Natural killer cell treated with Interleukin-12 subunit alpha and Interleukin-12 subunit beta and Interleukin-15 and Interleukin-18, amount 100 ng/mL, for 72 hours (primary cell): ENCODE data around the gene GPC6. TPM values are rescaled to one million over a fixed set of nuclear protein-coding genes. Genes with fewer than 3 reads are reported as not detected.

ENCODE experiments used
- ATAC-seq, 2 donors: fragments of 150-1000 bp; cut with Tn5 transposase in 1 of 2; sonication (Bioruptor Pico), chemical (Tn5 transposase) in 1 of 2; 2 replicates each; pipeline ENCODE4 v1.10.0; 2021
- DNase-seq: peaks from one replicate; pipeline ENCODE4 v3.0.0; 2022; ENCODE audit warnings: low spot score
- H3K27ac Mint-ChIP-seq, 2 donors: 1 replicate in 1 of 2; 2 replicates in 1 of 2; pipeline ENCODE4 v1.8.0; 2022; ENCODE audit warnings: mixed read lengths in 2 of 2, mild to moderate bottlenecking in 1 of 2, moderate library complexity in 1 of 2
- H3K27me3 Mint-ChIP-seq, 2 donors: 1 replicate in 1 of 2; 2 replicates in 1 of 2; pipeline ENCODE4 v1.8.0; 2022; ENCODE audit warnings: mixed read lengths in 2 of 2
- H3K36me3 Mint-ChIP-seq: one replicate; pipeline ENCODE4 v1.8.0; 2022; ENCODE audit warnings: mixed read lengths
- H3K4me1 Mint-ChIP-seq, 2 donors: 1 replicate in 1 of 2; 2 replicates in 1 of 2; pipeline ENCODE4 v1.8.0; 2022; ENCODE audit warnings: low read depth in 2 of 2, mixed read lengths in 2 of 2, mild to moderate bottlenecking in 1 of 2
- H3K4me3 Mint-ChIP-seq: one replicate; pipeline ENCODE4 v1.8.0; 2022; ENCODE audit warnings: mixed read lengths
- H3K9me3 Mint-ChIP-seq: 2 replicates; pipeline ENCODE4 v1.8.0; 2022; ENCODE audit warnings: mixed read lengths
- total RNA-seq, 2 donors: library from RNA; stranded (reverse); gene quantifications; one replicate each; pipeline ENCODE4 v1.2.3, GENCODE V29; 2022

GPC6 gene
- total RNA-seq, 2 donors from 2014 or later = not detected

DNA sequence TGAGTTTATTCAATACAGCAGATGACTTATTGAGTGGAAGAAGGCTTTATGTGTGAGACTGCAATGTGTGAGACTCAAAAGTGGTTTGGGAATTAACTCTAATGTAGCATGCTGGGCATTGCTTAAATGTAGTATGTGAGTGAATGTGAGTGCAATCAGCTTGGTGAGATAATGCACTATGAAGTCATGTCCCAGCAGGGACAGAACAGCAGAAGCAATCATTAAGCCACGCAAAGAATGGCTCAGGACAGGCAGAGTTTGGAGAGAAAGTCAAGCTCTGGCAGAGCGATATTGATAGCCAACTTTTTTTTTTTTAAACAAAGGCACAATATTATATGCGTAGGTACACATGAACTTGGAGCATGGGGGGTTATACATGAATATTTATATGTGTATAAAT is 597.7 kb downstream of the GPC6 start:
- H3K27me3 Mint-ChIP-seq = no peaks in the 10 kb centered on the region
- H3K4me1 Mint-ChIP-seq = no peaks in the 10 kb centered on the region
- ATAC-seq (no peak), DNase-seq (no peak)
- H3K4me3 Mint-ChIP-seq = no peak overlapping the region
- no peaks in the 10 kb centered on the region for H3K36me3 Mint-ChIP-seq
- H3K27ac Mint-ChIP-seq = no peak overlapping the region
- H3K9me3 Mint-ChIP-seq = peaks cover 6% of the 10 kb centered on the region

DNA sequence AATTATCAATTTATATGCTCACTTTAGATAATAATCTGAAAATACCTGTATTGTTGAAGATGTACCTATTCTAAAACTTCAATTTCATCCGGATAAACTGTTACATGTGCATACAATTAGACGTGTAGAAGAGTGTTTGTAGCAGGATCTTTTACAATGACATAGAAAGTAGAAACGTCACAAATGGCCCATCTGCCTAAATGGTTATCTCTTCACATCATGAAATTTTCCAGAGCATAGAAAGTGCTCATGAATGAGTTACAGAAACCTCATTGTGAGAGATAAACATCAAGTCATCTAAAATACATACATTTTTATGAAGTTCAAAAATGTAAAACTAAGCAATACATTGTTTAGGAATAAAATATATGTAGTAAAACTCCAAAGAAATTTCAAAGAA is 607.4 kb downstream of the GPC6 start:
- H3K4me3 Mint-ChIP-seq = no peak overlapping the region

DNA sequence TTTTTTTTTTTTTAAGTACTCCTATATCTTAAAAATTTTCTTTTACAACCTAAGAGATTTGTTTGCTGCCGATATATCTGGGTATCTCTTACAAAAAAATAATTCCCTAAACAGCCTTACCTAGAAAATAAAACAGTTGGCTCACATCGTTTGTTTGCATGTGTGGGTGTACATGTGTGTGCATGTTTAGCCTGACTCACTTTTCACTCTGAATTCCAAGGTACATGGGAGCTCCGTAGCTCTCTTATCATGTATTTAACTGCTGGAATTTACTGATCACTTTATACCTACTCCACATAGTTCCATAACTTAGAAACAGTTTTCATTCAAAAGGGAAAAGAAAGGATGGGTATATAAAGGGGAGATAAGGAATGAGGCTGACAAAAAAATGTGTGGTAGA is 616.5 kb downstream of the GPC6 start:
- Mint-ChIP-seq H3K4me3 (no peak overlapping the region), H3K36me3 (no peaks in the 10 kb centered on the region), H3K4me1 (no peaks in the 10 kb centered on the region), H3K27ac (no peak overlapping the region), H3K27me3 (no peaks in the 10 kb centered on the region), H3K9me3 (peaks cover 10% of the 10 kb centered on the region)
- ATAC-seq (no peak), DNase-seq (no peak)

More for the DNA sequence above, 607.4 kb downstream of the GPC6 start:
- Mint-ChIP-seq H3K27me3 (no peaks in the 10 kb centered on the region), H3K4me1 (no peaks in the 10 kb centered on the region), H3K36me3 (no peaks in the 10 kb centered on the region), H3K9me3 (peaks cover 7% of the 10 kb centered on the region), H3K27ac (no peak overlapping the region)
- no peak for DNase-seq
- ATAC-seq = no peak

DNA sequence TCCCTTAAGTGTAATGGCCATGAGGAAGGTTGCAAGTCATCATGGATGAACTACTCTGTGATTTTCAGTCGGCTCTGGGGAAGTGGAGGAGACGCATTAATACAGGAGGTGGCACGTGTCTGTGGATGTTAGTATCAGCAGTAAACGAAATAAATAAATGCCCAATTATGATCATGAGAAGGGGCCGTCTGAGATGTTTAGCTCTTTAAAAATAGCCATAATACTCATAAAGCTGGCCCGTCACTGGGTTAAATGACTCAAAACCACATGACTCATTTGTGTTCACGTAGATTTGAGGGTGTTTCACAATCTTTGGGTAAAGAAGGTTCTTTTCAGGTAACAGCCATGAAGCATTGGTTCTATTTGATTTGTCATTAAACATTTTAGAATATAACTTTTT is 620.6 kb downstream of the GPC6 start:
- Mint-ChIP-seq H3K27ac (no peak overlapping the region), H3K27me3 (no peaks in the 10 kb centered on the region), H3K36me3 (no peaks in the 10 kb centered on the region), H3K4me3 (no peak overlapping the region), H3K4me1 (no peaks in the 10 kb centered on the region), H3K9me3 (peaks cover 6% of the 10 kb centered on the region)
- no peak for DNase-seq
- ATAC-seq = peak in 1 of 2 donors; percentile 17

DNA sequence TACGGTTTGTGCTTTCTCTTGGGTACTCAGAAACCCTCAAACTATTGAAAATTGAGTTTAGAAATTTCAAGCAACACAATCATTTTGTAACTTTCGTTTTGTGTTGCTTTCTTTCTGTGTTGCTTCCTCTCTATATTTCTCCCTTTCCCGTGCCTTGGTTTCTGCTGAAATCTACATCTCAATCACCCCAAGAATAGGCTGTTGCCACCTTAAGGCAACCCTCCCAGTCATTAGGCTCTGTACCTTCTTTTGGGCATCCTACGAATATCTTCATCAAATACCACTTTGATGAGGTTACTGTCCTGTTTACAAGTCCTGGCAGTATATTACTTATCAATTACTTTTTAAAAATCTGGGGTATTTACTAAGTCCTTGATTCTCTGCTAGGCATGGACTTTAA is 621.6 kb downstream of the GPC6 start:
- DNase-seq = no peak
- H3K27ac Mint-ChIP-seq = no peak overlapping the region
- H3K27me3 Mint-ChIP-seq = no peaks in the 10 kb centered on the region
- no peak overlapping the region for H3K4me3 Mint-ChIP-seq
- peaks cover 6% of the 10 kb centered on the region for H3K9me3 Mint-ChIP-seq
- ATAC-seq = peak in 1 of 2 donors; percentile 49
- no peaks in the 10 kb centered on the region for H3K36me3 Mint-ChIP-seq
- no peaks in the 10 kb centered on the region for H3K4me1 Mint-ChIP-seq

DNA sequence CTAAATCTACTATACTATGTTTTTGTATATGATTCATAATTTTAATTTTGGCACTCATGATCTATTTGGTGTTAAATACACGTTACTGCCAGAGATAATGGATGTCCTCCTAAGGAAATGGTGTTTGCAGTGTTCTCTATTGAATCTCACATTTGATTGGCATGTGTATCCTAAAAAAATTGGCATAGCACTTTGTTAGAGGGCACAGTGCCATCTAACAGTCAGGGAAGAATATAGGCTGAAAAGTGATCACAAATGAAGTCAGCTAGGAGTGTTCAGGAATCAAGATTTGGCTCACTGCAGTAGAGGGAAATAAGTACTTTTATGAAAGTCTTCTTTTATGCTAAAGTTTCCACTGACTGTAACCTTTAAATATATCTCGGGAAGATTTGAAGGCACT is 624.6 kb downstream of the GPC6 start:
- H3K4me3 Mint-ChIP-seq = no peak overlapping the region
- no peaks in the 10 kb centered on the region for H3K36me3 Mint-ChIP-seq
- no peaks in the 10 kb centered on the region for H3K4me1 Mint-ChIP-seq
- DNase-seq = no peak
- H3K27me3 Mint-ChIP-seq = no peaks in the 10 kb centered on the region
- H3K27ac Mint-ChIP-seq = no peak overlapping the region
- H3K9me3 Mint-ChIP-seq = peaks cover 6% of the 10 kb centered on the region
- no peak for ATAC-seq

DNA sequence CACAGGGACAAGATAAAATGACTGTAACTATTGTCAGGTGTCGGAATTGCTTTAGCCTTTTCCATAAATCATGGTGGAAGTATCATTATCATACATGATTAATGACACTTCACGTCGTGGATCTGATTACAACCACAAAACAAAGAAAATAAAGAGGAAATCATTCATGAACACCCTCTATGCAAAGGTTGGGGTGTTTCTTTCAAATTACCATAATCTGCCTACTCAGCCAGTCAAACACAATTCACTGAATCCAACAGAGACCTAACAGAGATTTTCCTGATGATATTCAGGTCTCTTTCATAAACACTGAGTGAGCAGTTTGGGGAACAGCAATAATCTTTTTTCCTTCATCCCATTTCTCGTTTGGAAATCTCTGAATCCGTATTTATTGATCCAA is 627.3 kb downstream of the GPC6 start:
- Mint-ChIP-seq H3K27me3 (no peaks in the 10 kb centered on the region), H3K4me1 (no peaks in the 10 kb centered on the region)

DNA sequence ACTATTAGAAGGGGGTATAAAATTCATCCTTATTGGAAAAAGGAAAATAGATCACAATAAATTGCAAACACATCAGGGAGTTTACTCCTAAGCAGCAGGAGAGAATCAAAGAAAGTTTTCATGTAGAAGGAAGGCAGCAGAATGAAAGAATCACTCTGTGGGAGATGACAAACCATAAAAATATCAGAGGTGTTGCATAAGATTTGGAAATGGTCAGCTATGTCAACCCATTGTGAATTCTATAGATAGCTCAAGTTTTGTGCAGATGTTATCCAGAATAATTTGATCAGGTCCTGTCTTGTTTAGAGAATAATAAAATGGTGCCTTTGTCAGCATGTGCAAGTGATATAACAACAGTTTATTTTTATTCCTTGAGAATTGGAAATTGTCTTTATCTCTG is 630.5 kb downstream of the GPC6 start:
- Mint-ChIP-seq H3K4me3 (no peak overlapping the region), H3K27me3 (no peaks in the 10 kb centered on the region), H3K4me1 (no peaks in the 10 kb centered on the region), H3K9me3 (peaks cover 13% of the 10 kb centered on the region), H3K27ac (no peak overlapping the region), H3K36me3 (no peaks in the 10 kb centered on the region)
- DNase-seq (no peak), ATAC-seq (no peak)

More for the DNA sequence above, 627.3 kb downstream of the GPC6 start:
- no peak overlapping the region for H3K27ac Mint-ChIP-seq
- H3K9me3 Mint-ChIP-seq = peaks cover 6% of the 10 kb centered on the region
- no peak overlapping the region for H3K4me3 Mint-ChIP-seq
- no peak for ATAC-seq
- H3K36me3 Mint-ChIP-seq = no peaks in the 10 kb centered on the region
- no peak for DNase-seq

DNA sequence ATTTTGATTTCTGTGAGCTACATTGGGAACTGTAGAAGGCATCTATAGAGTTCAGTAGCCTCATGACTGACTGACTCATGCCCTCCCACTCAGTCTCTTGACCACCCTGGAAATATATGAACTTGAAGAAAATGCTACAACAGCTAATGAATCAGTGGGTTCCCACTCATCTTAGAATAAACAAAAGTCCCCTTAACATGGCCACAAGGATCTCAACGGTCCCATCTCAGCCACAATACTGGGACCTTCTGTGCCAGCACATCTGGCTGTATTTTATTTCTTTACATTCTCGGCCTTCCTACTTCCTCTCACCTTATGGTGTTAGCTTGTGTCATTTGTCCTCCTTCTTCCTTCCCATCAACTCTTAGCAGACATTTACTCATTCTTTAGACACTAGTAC is 633.1 kb downstream of the GPC6 start:
- no peaks in the 10 kb centered on the region for H3K27me3 Mint-ChIP-seq
- no peak overlapping the region for H3K4me3 Mint-ChIP-seq
- H3K9me3 Mint-ChIP-seq = peaks cover 14% of the 10 kb centered on the region
- H3K4me1 Mint-ChIP-seq = no peaks in the 10 kb centered on the region
- DNase-seq (no peak), ATAC-seq (no peak)
- H3K27ac Mint-ChIP-seq = no peak overlapping the region
- H3K36me3 Mint-ChIP-seq = no peaks in the 10 kb centered on the region

DNA sequence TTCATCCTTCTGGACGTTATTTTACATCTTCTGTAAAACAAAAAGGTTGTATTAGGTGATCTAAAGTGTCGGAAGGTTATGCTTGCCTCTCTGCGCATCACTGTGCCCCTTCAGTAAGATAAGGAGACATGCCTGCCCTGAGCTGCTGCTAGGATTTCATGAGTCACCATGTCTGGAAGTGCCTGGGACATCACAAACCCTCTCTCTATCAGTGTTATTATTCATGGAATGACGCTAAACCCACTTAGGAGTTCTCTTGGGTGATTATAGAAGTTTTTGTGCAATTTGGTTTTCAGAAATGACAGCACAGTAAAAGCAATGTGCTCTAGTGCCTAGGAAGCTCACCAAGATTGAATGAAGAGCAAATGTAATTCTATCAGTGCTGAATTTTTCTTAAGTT is 635.2 kb downstream of the GPC6 start:
- Mint-ChIP-seq H3K9me3 (peaks cover 14% of the 10 kb centered on the region), H3K27me3 (no peaks in the 10 kb centered on the region), H3K4me1 (no peaks in the 10 kb centered on the region), H3K4me3 (no peak overlapping the region), H3K27ac (no peak overlapping the region), H3K36me3 (no peaks in the 10 kb centered on the region)
- DNase-seq (no peak), ATAC-seq (no peak)

DNA sequence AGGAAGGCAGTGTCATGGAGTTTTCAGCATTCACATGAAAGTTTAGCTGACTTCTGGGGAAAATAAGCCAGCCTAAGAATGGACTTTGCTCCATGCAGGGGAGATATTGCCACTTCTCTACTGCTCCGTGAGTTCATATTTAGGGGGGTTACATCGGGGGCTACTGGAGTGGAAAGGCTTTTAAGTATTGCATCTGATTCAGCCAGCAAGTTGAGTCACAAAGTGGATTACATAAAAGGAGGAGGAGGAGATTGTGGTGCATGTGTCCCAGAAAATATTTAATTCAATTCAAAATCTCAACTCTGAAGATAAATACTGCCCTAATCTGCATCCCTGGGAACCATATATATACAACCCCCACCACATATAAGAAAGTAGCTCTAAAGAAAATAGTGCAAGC is 635.7 kb downstream of the GPC6 start:
- no peak for ATAC-seq
- H3K4me3 Mint-ChIP-seq = no peak overlapping the region
- H3K27ac Mint-ChIP-seq = no peak overlapping the region
- peaks cover 14% of the 10 kb centered on the region for H3K9me3 Mint-ChIP-seq
- no peaks in the 10 kb centered on the region for H3K4me1 Mint-ChIP-seq
- H3K27me3 Mint-ChIP-seq = no peaks in the 10 kb centered on the region
- no peak for DNase-seq
- H3K36me3 Mint-ChIP-seq = no peaks in the 10 kb centered on the region

DNA sequence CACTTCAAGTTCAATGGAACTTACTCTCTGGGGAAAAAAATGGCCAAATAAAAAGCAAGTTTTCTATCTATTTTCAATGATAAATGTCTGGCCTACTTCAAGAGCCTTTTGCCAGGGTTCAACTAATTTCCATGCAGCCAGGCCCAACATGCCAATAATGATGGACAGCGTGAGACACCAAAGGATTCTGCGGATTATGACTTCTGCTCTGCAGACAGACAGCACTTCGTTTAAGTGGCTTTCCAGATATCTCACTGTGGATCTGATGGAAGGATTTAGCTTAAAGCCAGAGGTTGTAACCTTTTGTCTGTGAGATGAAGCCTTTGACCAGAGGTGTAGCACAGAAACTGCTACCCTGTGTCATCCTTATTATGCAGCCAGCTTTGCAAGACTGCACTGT is 638.6 kb downstream of the GPC6 start:
- Mint-ChIP-seq H3K27ac (no peak overlapping the region), H3K4me3 (no peak overlapping the region), H3K4me1 (no peaks in the 10 kb centered on the region), H3K36me3 (no peaks in the 10 kb centered on the region), H3K9me3 (peaks cover 5% of the 10 kb centered on the region), H3K27me3 (no peaks in the 10 kb centered on the region)
- ATAC-seq (no peak), DNase-seq (no peak)

DNA sequence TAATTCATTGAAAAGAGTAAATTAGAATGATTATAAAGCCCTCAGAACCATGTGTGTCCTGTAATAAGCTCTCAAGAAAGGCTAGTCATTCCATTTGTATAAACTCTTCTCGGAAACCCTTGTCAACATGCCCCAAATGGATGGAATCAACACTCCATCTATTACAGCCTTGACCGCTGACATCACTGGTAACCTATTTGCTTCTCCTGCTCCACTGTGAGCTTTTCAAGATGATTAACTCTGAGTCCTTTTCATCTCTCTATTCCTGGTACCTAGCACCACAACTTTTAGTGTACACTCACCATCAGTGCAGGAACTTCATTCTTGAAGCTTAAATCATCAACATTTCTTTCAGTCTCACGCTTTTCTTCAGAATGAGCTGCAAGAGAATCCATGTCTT is 640.9 kb downstream of the GPC6 start:
- no peaks in the 10 kb centered on the region for H3K36me3 Mint-ChIP-seq
- H3K4me1 Mint-ChIP-seq = no peaks in the 10 kb centered on the region
- H3K4me3 Mint-ChIP-seq = no peak overlapping the region
- no peaks in the 10 kb centered on the region for H3K27me3 Mint-ChIP-seq
- H3K9me3 Mint-ChIP-seq = no peaks in the 10 kb centered on the region
- ATAC-seq (no peak), DNase-seq (no peak)
- H3K27ac Mint-ChIP-seq = no peak overlapping the region

DNA sequence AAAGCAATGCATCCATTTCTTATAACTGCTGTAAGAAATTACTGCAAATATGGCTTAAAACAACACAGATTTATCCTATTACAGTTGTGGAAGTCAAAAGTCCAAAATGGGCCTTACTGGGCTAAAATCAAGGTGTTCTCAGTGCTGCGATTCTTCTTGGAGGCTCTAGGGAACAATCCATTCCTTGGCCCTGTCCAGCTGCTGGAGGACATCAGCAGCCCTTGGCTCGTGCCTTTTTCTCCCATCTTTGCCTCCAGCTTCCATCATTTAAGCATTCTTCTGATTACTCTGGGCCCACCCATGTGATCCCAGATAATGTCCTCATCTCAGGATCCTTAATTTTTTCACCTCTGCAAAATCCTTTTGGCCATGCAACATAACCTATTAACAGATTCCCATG is 645.8 kb downstream of the GPC6 start:
- no peak for ATAC-seq
- no peaks in the 10 kb centered on the region for H3K27me3 Mint-ChIP-seq
- DNase-seq = no peak
- no peak overlapping the region for H3K4me3 Mint-ChIP-seq
- peaks cover 3% of the 10 kb centered on the region for H3K9me3 Mint-ChIP-seq
- no peaks in the 10 kb centered on the region for H3K4me1 Mint-ChIP-seq
- H3K36me3 Mint-ChIP-seq = no peaks in the 10 kb centered on the region
- H3K27ac Mint-ChIP-seq = no peak overlapping the region

DNA sequence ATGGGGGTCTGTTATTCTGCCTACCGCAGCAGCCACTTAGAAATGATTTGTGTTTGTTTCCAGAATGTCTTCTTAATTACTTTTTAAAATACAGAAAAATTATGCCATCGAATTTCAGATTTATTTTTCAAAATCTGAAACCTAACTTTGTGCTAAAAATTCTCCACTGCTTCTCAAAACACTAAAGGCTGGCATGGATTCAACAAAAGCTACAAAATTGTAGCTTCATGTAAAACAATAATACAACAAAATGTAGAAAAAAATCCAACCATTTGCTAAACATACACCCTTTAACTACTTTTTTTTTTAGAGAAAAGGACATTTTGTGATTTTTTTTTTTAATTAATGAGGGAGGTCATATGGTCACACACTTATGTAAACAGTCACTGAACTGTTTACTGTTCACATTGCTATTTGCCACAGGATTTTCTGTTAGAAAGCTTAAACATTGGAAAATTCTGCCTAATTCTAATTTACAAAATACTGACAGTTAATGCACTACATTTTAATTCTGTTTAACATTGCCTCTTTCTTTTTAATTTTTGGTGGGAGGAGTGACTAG is 646.3 kb downstream of the GPC6 start:
- H3K4me3 Mint-ChIP-seq = no peak overlapping the region
- H3K27me3 Mint-ChIP-seq = no peaks in the 10 kb centered on the region
- ATAC-seq = no peak
- peaks cover 5% of the 10 kb centered on the region for H3K36me3 Mint-ChIP-seq
- no peak for DNase-seq
- no peaks in the 10 kb centered on the region for H3K4me1 Mint-ChIP-seq
- H3K9me3 Mint-ChIP-seq = peaks cover 7% of the 10 kb centered on the region
- no peak overlapping the region for H3K27ac Mint-ChIP-seq
